ENCODE data around the gene MBD5. TPM values are rescaled to one million over a fixed set of nuclear protein-coding genes. Genes with fewer than 3 reads are reported as not detected.
A peak's percentile ranks its signal among the peaks of the same experiment; 100 is the strongest.

Gene MBD5
- total RNA-seq, 1 donor from 2014 or later = 15.0 TPM

- TF ChIP-seq CTCF (conservative IDR thresholded peaks at IDR 0.05; ENCODE audit: low read depth, low read length) = no peak
- no peak for DNase-seq (ENCODE audit: low read depth)
- H3K4me3 ChIP-seq (ENCODE audit: low read depth, low read length) = no peak overlapping the region
These were observed 83.1 kb downstream of the MBD5 start for GRCh38 chr2:148103946-148104345.

- no peak overlapping the region for H3K4me3 ChIP-seq (ENCODE audit: low read depth, low read length)
- no peak for TF ChIP-seq CTCF (conservative IDR thresholded peaks at IDR 0.05; ENCODE audit: low read depth, low read length)
- no peak for DNase-seq (ENCODE audit: low read depth)
These were observed 85.4 kb downstream of the MBD5 start for GRCh38 chr2:148106331-148106730.

GRCh38 chr2:148108385-148108784, 87.5 kb downstream of the MBD5 start:
- TF ChIP-seq CTCF (conservative IDR thresholded peaks at IDR 0.05; ENCODE audit: low read depth, low read length) = no peak
- H3K4me3 ChIP-seq (ENCODE audit: low read depth, low read length) = no peak overlapping the region
- no peak for DNase-seq (ENCODE audit: low read depth)

- DNase-seq (ENCODE audit: low read depth) = no peak
These were observed 89.3 kb downstream of the MBD5 start for GRCh38 chr2:148110184-148110583.

GRCh38 chr2:148122788-148123187, 101.9 kb downstream of the MBD5 start:
- TF ChIP-seq CTCF (conservative IDR thresholded peaks at IDR 0.05; ENCODE audit: low read depth, low read length) = no peak
- DNase-seq (ENCODE audit: low read depth) = no peak
- no peak overlapping the region for H3K4me3 ChIP-seq (ENCODE audit: low read depth, low read length)

More at GRCh38 chr2:148110184-148110583, 89.3 kb downstream of the MBD5 start:
- no peak overlapping the region for H3K4me3 ChIP-seq (ENCODE audit: low read depth, low read length)
- no peak for TF ChIP-seq CTCF (conservative IDR thresholded peaks at IDR 0.05; ENCODE audit: low read depth, low read length)

- no peak for DNase-seq (ENCODE audit: low read depth)
- no peak for TF ChIP-seq CTCF (conservative IDR thresholded peaks at IDR 0.05; ENCODE audit: low read depth, low read length)
- no peak overlapping the region for H3K4me3 ChIP-seq (ENCODE audit: low read depth, low read length)
These were observed 103.4 kb downstream of the MBD5 start for GRCh38 chr2:148124271-148124670.

- H3K4me3 ChIP-seq (ENCODE audit: low read depth, low read length) = no peak overlapping the region
- DNase-seq (ENCODE audit: low read depth) = peak; percentile 97
- TF ChIP-seq CTCF (conservative IDR thresholded peaks at IDR 0.05; ENCODE audit: low read depth, low read length) = no peak
These were observed 109.7 kb downstream of the MBD5 start for GRCh38 chr2:148130581-148130980.
